Endothelial cell of umbilical vein (primary cell): ENCODE data around the gene CLPSL2. TPM values are rescaled to one million over a fixed set of nuclear protein-coding genes. Genes with fewer than 3 reads are reported as not detected.

ENCODE experiments used
- BruUV-seq: library from RNA; stranded (reverse); fragments of 400-500 nt; replicated peaks from 2 replicates; lab custom pipeline; 2021; lab: Mats Ljungman, UMichigan
- CTCF ChIA-PET: fragments of 300-600, 350-600 bp; sonication (Branson Sonifier 250); formaldehyde crosslinking; loops from one replicate; lab custom pipeline; 2021; ENCODE audit warnings: antibody characterized with exemption, inconsistent platforms; lab: Charles Lee
- POLR2A ChIA-PET: fragments of 300-600, 350-600 bp; sonication (Branson Sonifier 250); formaldehyde crosslinking; loops from one replicate; lab custom pipeline; 2021; ENCODE audit warnings: antibody characterized with exemption, inconsistent platforms; lab: Charles Lee
- DNase-seq: peaks from one replicate; pipeline ENCODE4 v3.0.0-alpha.2; 2011; ENCODE audit warnings: low read depth, low spot score
- FAIRE-seq: peaks from 2 replicates; lab custom pipeline; 2011; peaks lifted over from hg19 to GRCh38; lab: Jason Lieb, UNC
- H2AFZ ChIP-seq: 2 replicates; pipeline ENCODE4 v1.6.0; 2012; ENCODE audit warnings: low read depth, low read length, control low read depth, inconsistent platforms
- H3K27ac ChIP-seq: 2 replicates; pipeline ENCODE4 v1.5.1; 2011; ENCODE audit warnings: low read depth, mild to moderate bottlenecking, control low read depth, low read length, moderate library complexity; ENCODE audit not compliant: insufficient read depth
- H3K27me3 ChIP-seq, 2 experiments: 2 replicates each; pipeline versions ENCODE4 v1.6.0 to v1.6.1; 2011; ENCODE audit warnings: low read length in 2 of 2, mixed read lengths in 1 of 2; ENCODE audit not compliant: control insufficient read depth in 2 of 2, insufficient read depth in 2 of 2
- H3K36me3 ChIP-seq, 2 experiments: 2 replicates in 1 of 2; 3 replicates in 1 of 2; pipeline ENCODE4 v1.5.1; 2011; ENCODE audit warnings: low read length in 2 of 2, mild to moderate bottlenecking in 1 of 2, moderate library complexity in 1 of 2; ENCODE audit not compliant: control insufficient read depth in 2 of 2, insufficient read depth in 2 of 2; ENCODE audit errors: extremely low read depth in 1 of 2
- H3K4me1 ChIP-seq: 3 replicates; pipeline ENCODE4 v1.5.1; 2011; ENCODE audit warnings: mild to moderate bottlenecking, low read length; ENCODE audit not compliant: control insufficient read depth, insufficient read depth; ENCODE audit errors: extremely low read depth
- H3K4me2 ChIP-seq: 2 replicates; pipeline ENCODE4 v1.6.1; 2011; ENCODE audit warnings: low read length, control low read depth, mixed read lengths; ENCODE audit not compliant: insufficient read depth
- H3K4me3 ChIP-seq, 3 experiments: fragments of 200-600 bp in 1 of 3; sonication (generic), shearing (Covaris generic) in 1 of 3; replicated peaks in 1 of 3; 2 replicates each; pipeline ENCODE4 v1.5.1; 2011 to 2016; ENCODE audit warnings: control low read depth in 3 of 3, low read length in 3 of 3, mild to moderate bottlenecking in 2 of 3, inconsistent platforms in 1 of 3, low read depth in 1 of 3, moderate library complexity in 1 of 3; ENCODE audit not compliant: insufficient read depth in 1 of 3
- H3K79me2 ChIP-seq: 2 replicates; pipeline ENCODE4 v1.6.0; 2012; ENCODE audit warnings: low read length, inconsistent platforms; ENCODE audit not compliant: control insufficient read depth, insufficient read depth
- H3K9ac ChIP-seq: replicated peaks from 2 replicates; pipeline ENCODE3; 2011; ENCODE audit warnings: low read length, control low read depth; ENCODE audit not compliant: insufficient read depth; ENCODE audit errors: extremely low read depth
- H3K9me1 ChIP-seq: replicated peaks from 3 replicates; pipeline ENCODE4 v1.6.0; 2011; ENCODE audit warnings: mild to moderate bottlenecking, low read length; ENCODE audit not compliant: control insufficient read depth, insufficient read depth; ENCODE audit errors: extremely low read depth
- H3K9me3 ChIP-seq: replicated peaks from 2 replicates; pipeline ENCODE4 v1.5.1; 2012; ENCODE audit warnings: low read length, inconsistent platforms; ENCODE audit not compliant: control insufficient read depth, insufficient read depth
- H4K20me1 ChIP-seq: replicated peaks from 2 replicates; pipeline ENCODE3; 2011; ENCODE audit warnings: mild to moderate bottlenecking, low read length; ENCODE audit not compliant: control insufficient read depth, insufficient read depth; ENCODE audit errors: extremely low read depth
- CTCF ChIP-seq, 2 donors: IDR thresholded peaks; 1 replicate in 1 of 2; 2 replicates in 1 of 2; pipeline ENCODE4 v1.5.1; 2011; ENCODE audit warnings: low read length in 2 of 2, mild to moderate bottlenecking in 2 of 2, moderate library complexity in 2 of 2, control low read depth in 1 of 2, inconsistent platforms in 1 of 2, low read depth in 1 of 2; ENCODE audit not compliant: insufficient read depth in 1 of 2; ENCODE audit errors: extremely low read depth in 1 of 2
- EZH2 ChIP-seq: IDR thresholded peaks from 2 replicates; pipeline ENCODE4 v1.6.1; 2012; ENCODE audit warnings: borderline replicate concordance, low read depth, mild to moderate bottlenecking, moderate library complexity, low read length, inconsistent platforms; ENCODE audit not compliant: severe bottlenecking
- FOS ChIP-seq: IDR thresholded peaks from 2 replicates; pipeline ENCODE4 v1.6.1; 2011; ENCODE audit warnings: mild to moderate bottlenecking, low read length, moderate library complexity, borderline replicate concordance; ENCODE audit not compliant: insufficient read depth
- GATA2 ChIP-seq: IDR thresholded peaks from 2 replicates; pipeline ENCODE4 v1.7.0; 2011; ENCODE audit warnings: low read depth, mild to moderate bottlenecking, moderate library complexity, mixed read lengths, low read length; ENCODE audit not compliant: insufficient read length, insufficient read depth
- JUN ChIP-seq: IDR thresholded peaks from 2 replicates; pipeline ENCODE4 v1.6.1; 2011; ENCODE audit warnings: borderline replicate concordance, low read depth; ENCODE audit not compliant: insufficient read length, insufficient read depth
- MAX ChIP-seq: IDR thresholded peaks from 2 replicates; pipeline ENCODE4 v1.6.1; 2011; ENCODE audit not compliant: insufficient read depth, insufficient read length
- MYC ChIP-seq: IDR thresholded peaks from one replicate; pipeline ENCODE4 v1.6.1; 2011; ENCODE audit warnings: mild to moderate bottlenecking, low read depth, low read length
- POLR2A ChIP-seq: IDR thresholded peaks from 2 replicates; pipeline ENCODE4 v1.6.1; 2012; ENCODE audit warnings: low read depth, mild to moderate bottlenecking, control low read depth, low read length
- POLR2AphosphoS5 ChIP-seq: IDR thresholded peaks from 2 replicates; pipeline ENCODE4 v1.6.1; 2012; ENCODE audit warnings: low read depth, mild to moderate bottlenecking, control low read depth, low read length, moderate library complexity; ENCODE audit not compliant: insufficient read depth
- dilution Hi-C: fragments of 300-500 bp; cut with MboI; formaldehyde crosslinking; loops from one replicate; pipeline ENCODE4 v1.15.0; 2019; ENCODE audit warnings: low sequenced_read_pairs; ENCODE audit not compliant: extremely low pct_ligation_motif_present
- intact Hi-C: fragments of 100-400 bp; cut with micrococcal nuclease; formaldehyde crosslinking; loops from one replicate; pipeline ENCODE4 v1.10.0; 2022
- polyA plus RNA-seq, 4 experiments: library from polyadenylated mRNA; depleted of rRNA in 3 of 4; stranded (reverse) in 3 of 4; unstranded in 1 of 4; fragments of >200 nt; gene quantifications; 2 replicates each; pipeline versions ENCODE4 v1.2.1 to v1.2.3, GENCODE V29; 2011 to 2012; ENCODE audit warnings: missing spikeins in 1 of 4
- total RNA-seq: library from RNA; stranded (reverse); gene quantifications from 2 replicates; pipeline ENCODE4 v1.2.3, GENCODE V29; 2021

CLPSL2 gene
- total and polyA plus RNA-seq, 2 donors (not counting 3 experiments of a cell fraction or from before 2014, with no cell fraction given) = not detected

- Histone ChIP-seq H4K20me1 (no peaks in the 10 kb centered on the region), H3K4me1 (no peaks in the 10 kb centered on the region), H3K9me3 (no peaks in the 10 kb centered on the region), H2AFZ (no peak overlapping the region), H3K27me3 (peaks cover 0 to 4% of the 10 kb centered on the region in 2 experiments), H3K9ac (no peak overlapping the region), H3K36me3 (no peaks in the 10 kb centered on the region), H3K79me2 (no peaks in the 10 kb centered on the region), H3K4me3 (no peak overlapping the region), H3K27ac (no peak overlapping the region), H3K4me2 (no peak overlapping the region), H3K9me1 (no peaks in the 10 kb centered on the region)
- DNase-seq (no peak), FAIRE-seq (no peak)
- CTCF ChIA-PET = no interaction called here
- no peak for TF ChIP-seq MAX
- no peak for TF ChIP-seq FOS
- TF ChIP-seq MYC = no peak
- TF ChIP-seq POLR2A = no peak
- no peak for TF ChIP-seq CTCF (IDR thresholded peaks at IDR 0.05; ENCODE audit: extremely low read depth in 1 of 2, insufficient read depth in 1 of 2, low read depth in 1 of 2, low read length in 2 of 2)
- dilution Hi-C loops (no loop called here), intact Hi-C loops (no loop called here)
- POLR2A ChIA-PET = no interaction called here
- no TSS peak for BruUV-seq
These were observed 21.6 kb downstream of the CLPSL2 start for GRCh38 chr6:35797837-35798526.

GRCh38 chr6:35798706-35799105 is 22.3 kb downstream of the CLPSL2 start:
- H2AFZ ChIP-seq = no peak overlapping the region
- ChIA-PET POLR2A (no interaction called here), CTCF (no interaction called here)
- dilution Hi-C loops = no loop called here
- FAIRE-seq = no peak
- no peaks in the 10 kb centered on the region for H3K36me3 ChIP-seq
- H3K27ac ChIP-seq = no peak overlapping the region
- TF ChIP-seq POLR2AphosphoS5 (no peak), JUN (no peak), MYC (no peak), GATA2 (no peak), FOS (no peak), EZH2 (no peak), MAX (no peak), CTCF (IDR thresholded peaks at IDR 0.05; ENCODE audit: extremely low read depth in 1 of 2, insufficient read depth in 1 of 2, low read depth in 1 of 2, low read length in 2 of 2) (no peak), POLR2A (no peak)
- BruUV-seq = no TSS peak
- no peaks in the 10 kb centered on the region for H3K9me1 ChIP-seq
- no peaks in the 10 kb centered on the region for H4K20me1 ChIP-seq
- no peak overlapping the region for H3K4me2 ChIP-seq
- intact Hi-C loops = no loop called here
- no peaks in the 10 kb centered on the region for H3K79me2 ChIP-seq
- H3K27me3 ChIP-seq = peaks cover 0 to 4% of the 10 kb centered on the region in 2 experiments
- H3K4me3 ChIP-seq = no peak overlapping the region
- no peaks in the 10 kb centered on the region for H3K4me1 ChIP-seq
- no peak for DNase-seq
- no peak overlapping the region for H3K9ac ChIP-seq
- no peaks in the 10 kb centered on the region for H3K9me3 ChIP-seq
